Measurements from ENCODE around the gene CEPT1. TPM values are rescaled to one million over a fixed set of nuclear protein-coding genes. Genes with fewer than 3 reads are reported as not detected.
"Not testable (repeated sequence)": the region's sequence is repeated elsewhere in the genome, so short reads cannot be mapped to it uniquely, and the experiment has no call there.

The CEPT1 gene
- polyA plus RNA-seq (2012; ENCODE audit: missing spikeins): 69.9 TPM

- FAIRE-seq: peak; percentile 99
- DNase-seq (ENCODE audit: insufficient read length): peak; percentile 78
- TF ChIP-seq TAF1 (IDR thresholded peaks at IDR 0.05; ENCODE audit: borderline replicate concordance, low read depth, low read length) (peak; percentile 73), POLR2AphosphoS5 (IDR thresholded peaks at IDR 0.05; ENCODE audit: low read depth, low read length) (peak; percentile 85), POLR2A (IDR thresholded peaks at IDR 0.05; ENCODE audit: low read depth, low read length) (peak; percentile 93)
Observed at GRCh38 chr1:111139956-111140679, at the start of gene CEPT1, which contains the start of gene DRAM2. Gene CEPT1 (plus strand): TSS chr1:111140223. CDS start chr1:111147715, 7,492 bp downstream. Gene DRAM2 (minus strand): TSS chr1:111140093. CDS start chr1:111131554, 8,539 bp downstream.

- DNase-seq (ENCODE audit: insufficient read length); FAIRE-seq: not testable (repeated sequence)
Observed at GRCh38 chr1:111095421-111095820, 44.6 kb upstream of the CEPT1 start.

- DNase-seq (ENCODE audit: insufficient read length) (no peak), FAIRE-seq (no peak)
- TF ChIP-seq POLR2AphosphoS5 (IDR thresholded peaks at IDR 0.05; ENCODE audit: low read depth, low read length): no peak
- TF ChIP-seq TAF1 (IDR thresholded peaks at IDR 0.05; ENCODE audit: borderline replicate concordance, low read depth, low read length): no peak
- no peak for TF ChIP-seq POLR2A (IDR thresholded peaks at IDR 0.05; ENCODE audit: low read depth, low read length)
Observed at GRCh38 chr1:111097356-111098099, 42.5 kb upstream of the CEPT1 start.

GRCh38 chr1:111099289-111099688, 40.7 kb upstream of the CEPT1 start:
- no peak for DNase-seq (ENCODE audit: insufficient read length)
- TF ChIP-seq POLR2AphosphoS5 (IDR thresholded peaks at IDR 0.05; ENCODE audit: low read depth, low read length) (no peak), POLR2A (IDR thresholded peaks at IDR 0.05; ENCODE audit: low read depth, low read length) (no peak), TAF1 (IDR thresholded peaks at IDR 0.05; ENCODE audit: borderline replicate concordance, low read depth, low read length) (no peak)
- FAIRE-seq: no peak

GRCh38 chr1:111101854-111102642, 38.0 kb upstream of the CEPT1 start:
- no peak for DNase-seq (ENCODE audit: insufficient read length)
- FAIRE-seq: no peak
- TF ChIP-seq POLR2A (IDR thresholded peaks at IDR 0.05; ENCODE audit: low read depth, low read length): no peak
- no peak for TF ChIP-seq POLR2AphosphoS5 (IDR thresholded peaks at IDR 0.05; ENCODE audit: low read depth, low read length)
- no peak for TF ChIP-seq TAF1 (IDR thresholded peaks at IDR 0.05; ENCODE audit: borderline replicate concordance, low read depth, low read length)

GRCh38 chr1:111104981-111105380, 35.0 kb upstream of the CEPT1 start:
- TF ChIP-seq POLR2A (IDR thresholded peaks at IDR 0.05; ENCODE audit: low read depth, low read length) (no peak), TAF1 (IDR thresholded peaks at IDR 0.05; ENCODE audit: borderline replicate concordance, low read depth, low read length) (no peak), POLR2AphosphoS5 (IDR thresholded peaks at IDR 0.05; ENCODE audit: low read depth, low read length) (no peak)
- DNase-seq (ENCODE audit: insufficient read length) (no peak), FAIRE-seq (no peak)

- no peak for DNase-seq (ENCODE audit: insufficient read length)
- no peak for FAIRE-seq
- no peak for TF ChIP-seq POLR2A (IDR thresholded peaks at IDR 0.05; ENCODE audit: low read depth, low read length)
- no peak for TF ChIP-seq POLR2AphosphoS5 (IDR thresholded peaks at IDR 0.05; ENCODE audit: low read depth, low read length)
- TF ChIP-seq TAF1 (IDR thresholded peaks at IDR 0.05; ENCODE audit: borderline replicate concordance, low read depth, low read length): no peak
Observed at GRCh38 chr1:111110197-111110899, 29.7 kb upstream of the CEPT1 start.

- DNase-seq (ENCODE audit: insufficient read length): no peak
- no peak for FAIRE-seq
- no peak for TF ChIP-seq POLR2A (IDR thresholded peaks at IDR 0.05; ENCODE audit: low read depth, low read length)
- no peak for TF ChIP-seq TAF1 (IDR thresholded peaks at IDR 0.05; ENCODE audit: borderline replicate concordance, low read depth, low read length)
- TF ChIP-seq POLR2AphosphoS5 (IDR thresholded peaks at IDR 0.05; ENCODE audit: low read depth, low read length): no peak
Observed at GRCh38 chr1:111116496-111116895, 23.5 kb upstream of the CEPT1 start.

- no peak for FAIRE-seq
- TF ChIP-seq POLR2A (IDR thresholded peaks at IDR 0.05; ENCODE audit: low read depth, low read length) (no peak), TAF1 (IDR thresholded peaks at IDR 0.05; ENCODE audit: borderline replicate concordance, low read depth, low read length) (no peak), POLR2AphosphoS5 (IDR thresholded peaks at IDR 0.05; ENCODE audit: low read depth, low read length) (no peak)
- no peak for DNase-seq (ENCODE audit: insufficient read length)
Observed at GRCh38 chr1:111126354-111126753, 13.7 kb upstream of the CEPT1 start.

- FAIRE-seq (peak; percentile 14), DNase-seq (ENCODE audit: insufficient read length) (no peak)
- no peak for TF ChIP-seq POLR2AphosphoS5 (IDR thresholded peaks at IDR 0.05; ENCODE audit: low read depth, low read length)
- TF ChIP-seq POLR2A (IDR thresholded peaks at IDR 0.05; ENCODE audit: low read depth, low read length): no peak
- no peak for TF ChIP-seq TAF1 (IDR thresholded peaks at IDR 0.05; ENCODE audit: borderline replicate concordance, low read depth, low read length)
Observed at GRCh38 chr1:111127923-111128643, 11.9 kb upstream of the CEPT1 start.

Data from GM12892 (cell line).